NCI-H2196 treated with DMSO at 0.1 percent for 48 hours (cell line): Measurements from ENCODE around the gene RSPH1.

Source experiments
- DNase-seq: peaks from one replicate; lab custom pipeline; 2025; ENCODE audit not compliant: unreplicated experiment; lab: John Stamatoyannopoulos, UW

The RSPH1 gene

DNA sequence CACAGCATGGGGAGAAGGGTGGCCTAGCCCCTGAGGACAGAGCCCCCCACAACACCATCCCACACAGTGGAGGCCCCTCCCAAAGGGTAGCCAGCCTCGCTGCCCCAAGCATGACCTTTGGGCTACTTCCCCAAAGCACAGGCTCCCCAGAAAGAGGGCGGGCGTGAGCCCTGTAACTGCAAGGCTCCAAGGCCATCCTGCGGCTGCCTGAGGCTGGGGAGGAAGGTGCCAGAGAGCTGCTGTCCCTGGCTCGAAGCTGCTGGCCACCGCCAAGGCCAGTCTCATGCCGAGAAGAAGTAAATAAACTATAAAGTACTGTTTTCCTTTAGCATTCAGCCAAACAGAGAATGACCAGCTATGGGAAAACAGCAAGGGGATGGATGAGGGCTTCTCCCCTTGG lies 64.8 kb downstream of the RSPH1 start:
- no peak for DNase-seq

DNA sequence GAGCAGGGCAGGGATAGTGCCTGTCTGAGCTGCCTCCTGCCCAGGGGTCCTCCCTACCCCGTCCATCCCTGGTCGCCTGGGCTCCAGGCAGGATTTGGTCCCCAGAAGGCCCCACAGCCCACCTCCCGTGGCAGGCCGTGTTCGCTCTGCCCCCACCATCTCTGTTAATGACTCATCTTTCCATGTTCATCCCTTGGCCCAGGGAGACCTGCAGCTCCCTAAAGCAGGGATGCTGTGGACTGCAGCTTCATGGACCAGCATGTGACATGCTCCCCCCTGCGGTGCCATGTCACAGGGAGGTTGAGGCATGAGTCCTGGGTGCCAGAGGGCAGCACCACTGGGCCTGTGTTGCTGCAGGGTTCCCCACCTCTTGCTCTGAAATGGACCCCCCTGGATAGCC lies 65.5 kb downstream of the RSPH1 start:
- DNase-seq = no peak

GRCh38 chr21:42429856-42430255 lies 66.2 kb downstream of the RSPH1 start:
- no peak for DNase-seq

DNA sequence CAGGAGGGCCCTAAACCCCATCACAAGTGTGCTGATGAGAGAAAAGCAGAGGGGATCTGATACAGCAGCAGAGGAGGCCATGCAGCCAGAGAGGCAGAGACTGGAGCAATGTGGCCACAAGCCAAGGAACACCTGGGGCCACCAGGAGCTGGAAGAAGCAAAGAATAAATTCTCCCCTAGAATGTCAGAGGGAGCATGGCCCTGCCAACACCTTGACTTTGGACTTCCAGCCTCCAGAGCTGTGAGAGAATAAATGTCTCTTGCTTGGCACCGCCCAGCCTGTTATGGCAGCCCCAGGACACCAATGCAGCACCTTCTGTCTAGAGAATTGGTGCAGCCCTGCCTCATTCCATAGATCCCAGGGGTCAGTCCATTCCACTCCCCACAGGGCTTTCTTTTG lies 67.0 kb downstream of the RSPH1 start:
- DNase-seq = no peak

GRCh38 chr21:42427809-42428419 lies 68.1 kb downstream of the RSPH1 start:
- no peak for DNase-seq

DNA sequence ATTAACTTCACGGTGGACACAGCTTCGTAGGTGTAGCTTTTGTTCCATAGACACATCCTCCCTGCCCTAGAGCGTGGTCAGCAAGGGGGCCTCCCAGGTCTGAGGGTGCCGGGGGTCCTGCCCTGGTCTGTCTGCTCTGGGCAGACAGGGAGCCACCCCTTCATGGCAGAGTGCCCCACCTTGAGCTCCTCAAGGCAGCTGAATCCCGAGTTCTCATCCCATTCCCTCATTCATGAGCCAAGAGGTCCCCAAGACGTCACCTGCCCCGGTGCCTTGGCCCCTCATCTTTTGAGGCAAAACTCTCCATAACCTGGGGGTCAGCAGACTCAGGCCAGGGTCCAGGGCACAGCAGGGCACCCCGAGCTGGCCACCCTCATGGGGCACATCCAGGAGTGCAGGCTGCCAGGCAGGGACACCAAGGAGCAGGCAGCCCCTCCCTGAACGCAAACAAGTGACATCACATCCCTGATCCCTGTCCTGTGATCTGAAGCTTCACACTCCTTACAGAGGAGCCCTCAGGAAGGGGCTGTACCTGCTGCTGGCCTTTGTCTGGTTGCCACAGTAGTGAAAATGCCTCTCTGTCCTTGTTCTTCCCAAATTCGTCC lies 69.0 kb downstream of the RSPH1 start:
- DNase-seq = no peak

DNA sequence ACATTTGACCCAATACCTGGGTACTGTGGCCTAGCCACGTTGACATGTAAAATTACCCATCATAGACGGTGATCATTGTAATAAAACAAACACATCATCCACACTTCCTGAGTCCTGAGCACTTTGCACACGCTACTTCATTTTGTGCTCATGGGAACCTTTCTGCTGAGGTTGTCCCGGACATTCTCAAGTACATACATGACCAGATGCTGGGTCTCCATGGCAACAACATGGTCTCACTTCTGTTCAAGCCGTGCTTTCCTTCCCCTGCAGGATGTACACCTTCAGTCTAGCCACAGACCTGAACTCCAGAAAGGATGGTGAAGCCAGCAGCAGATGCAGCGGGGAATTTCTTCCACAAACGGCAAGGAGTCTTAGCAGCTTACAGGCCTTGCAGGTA lies 69.6 kb downstream of the RSPH1 start:
- no peak for DNase-seq

- no peak for DNase-seq
Measured at GRCh38 chr21:42425591-42425990, 70.4 kb downstream of the RSPH1 start.

- no peak for DNase-seq
Measured at GRCh38 chr21:42424914-42425541, 71.0 kb downstream of the RSPH1 start.

DNA sequence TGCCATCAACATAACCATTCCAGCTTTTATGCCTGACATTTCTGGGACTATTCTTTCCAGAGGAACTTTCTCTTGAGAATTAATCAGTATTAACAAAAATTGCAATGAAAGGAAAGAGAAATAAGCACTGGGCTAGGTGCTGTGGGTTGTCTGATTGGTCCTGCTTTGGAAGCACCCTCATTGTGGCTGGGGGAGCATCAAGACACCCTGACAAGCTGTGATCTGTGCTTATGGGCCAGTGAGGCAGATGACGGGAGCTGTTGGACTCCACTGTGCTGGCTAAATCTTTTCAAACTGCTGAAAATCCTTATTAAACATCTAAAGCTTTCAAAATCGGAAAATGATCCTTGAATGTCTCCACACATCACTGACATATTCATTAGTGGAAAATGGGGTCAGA lies 72.3 kb downstream of the RSPH1 start:
- no peak for DNase-seq

- DNase-seq = no peak
Measured at GRCh38 chr21:42423197-42423675, 72.8 kb downstream of the RSPH1 start.
